ENCODE measurements around the gene RBM47. TPM values are rescaled to one million over a fixed set of nuclear protein-coding genes. Genes with fewer than 3 reads are reported as not detected.

Gene RBM47
- total RNA-seq, 2 experiments from 2014 or later: 0.92 to 1.0 TPM

DNA sequence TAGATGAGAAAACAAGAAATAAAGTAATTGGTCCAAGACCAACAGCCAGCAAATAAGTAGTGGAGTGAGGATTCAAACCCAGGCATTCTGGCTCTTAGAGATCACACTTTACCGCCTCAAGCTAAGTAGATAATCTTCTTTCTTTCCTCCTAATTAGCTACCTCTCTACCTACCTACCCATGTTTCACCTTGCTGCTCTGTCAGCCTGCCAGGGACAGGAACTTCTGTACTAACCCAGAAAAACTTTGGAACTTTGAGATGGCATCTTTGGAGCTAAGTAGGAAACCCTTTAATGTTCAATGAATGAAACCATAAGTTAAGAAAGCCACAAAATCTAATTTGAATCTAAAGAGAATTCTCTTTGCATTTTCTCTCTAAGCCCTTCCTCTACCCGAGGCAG, 149.4 kb downstream of the RBM47 start:
- POLR2A ChIA-PET: no interaction called here
- no peak for DNase-seq
- Mint-ChIP-seq H3K27ac (no peak overlapping the region), H3K27me3 (peaks cover 23% of the 10 kb centered on the region), H3K9me3 (peaks cover under 1% of the 10 kb centered on the region), H3K36me3 (ENCODE audit: low read depth) (no peaks in the 10 kb centered on the region), H3K4me3 (no peak overlapping the region), H3K4me1 (peaks cover 6% of the 10 kb centered on the region)
- CTCF ChIA-PET: interaction anchor here (0.9 to 1.5 kb wide), 2 partner anchors 13 to 47 kb away, joined by 3 to 5 read pairs; no protein-coding TSS in a partner anchor

DNA sequence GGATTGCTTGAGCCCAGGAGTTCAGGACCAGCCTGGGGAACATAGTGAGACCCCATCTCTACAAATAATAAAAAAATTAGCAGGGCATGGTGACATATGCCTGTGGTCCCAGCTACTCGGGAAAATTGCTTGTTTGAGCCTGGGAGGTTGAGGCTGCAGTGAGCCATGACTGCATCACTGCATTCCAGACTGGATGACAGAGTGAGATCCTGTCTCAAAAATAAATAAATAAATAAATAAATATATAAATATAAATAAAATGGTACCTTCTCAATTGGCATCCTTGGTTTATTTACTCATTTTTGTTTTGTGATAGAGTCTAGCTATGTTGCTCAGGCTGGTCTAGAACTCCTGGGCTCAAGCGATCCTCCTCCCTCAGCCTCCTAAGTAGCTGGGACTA, 150.3 kb downstream of the RBM47 start:
- CTCF ChIA-PET: interaction anchor here (0.9 to 1.5 kb wide), 2 partner anchors 46 to 154 kb away, joined by 3 to 5 read pairs; no protein-coding TSS in a partner anchor
- Mint-ChIP-seq H3K27ac (no peak overlapping the region), H3K9me3 (no peaks in the 10 kb centered on the region), H3K4me1 (peaks cover 7% of the 10 kb centered on the region), H3K36me3 (ENCODE audit: low read depth) (no peaks in the 10 kb centered on the region), H3K27me3 (peaks cover 20% of the 10 kb centered on the region), H3K4me3 (no peak overlapping the region)
- POLR2A ChIA-PET: no interaction called here
- DNase-seq: no peak

DNA sequence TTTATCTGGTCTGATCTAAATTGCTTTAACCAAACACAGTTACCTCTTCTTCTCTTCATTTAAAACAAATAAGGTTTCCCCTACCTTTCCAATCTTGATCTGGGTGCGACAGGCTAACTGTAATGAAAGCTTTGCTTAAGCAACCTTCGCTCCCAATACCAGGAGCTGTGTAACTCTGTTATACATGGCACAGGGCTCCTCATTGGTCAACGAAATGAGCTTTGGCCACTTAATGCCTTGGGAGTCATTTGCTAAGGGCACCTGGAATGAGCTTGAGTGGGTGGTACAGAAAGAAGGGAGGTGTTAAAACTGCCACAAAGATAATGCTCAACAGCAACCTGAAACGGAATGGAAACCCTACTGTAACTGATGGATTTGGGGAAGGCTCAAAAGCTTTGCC, 154.1 kb downstream of the RBM47 start:
- POLR2A ChIA-PET: no interaction called here
- no peaks in the 10 kb centered on the region for H3K9me3 Mint-ChIP-seq

GRCh38 chr4:40473578-40474388, 155.9 kb downstream of the RBM47 start:
- Mint-ChIP-seq H3K36me3 (ENCODE audit: low read depth) (no peaks in the 10 kb centered on the region), H3K4me1 (peaks cover 11% of the 10 kb centered on the region), H3K4me3 (no peak overlapping the region), H3K9me3 (no peaks in the 10 kb centered on the region), H3K27me3 (peaks cover 4% of the 10 kb centered on the region), H3K27ac (no peak overlapping the region)
- no peak for DNase-seq
- CTCF ChIA-PET: no interaction called here
- POLR2A ChIA-PET: no interaction called here

More for the DNA sequence above, 154.1 kb downstream of the RBM47 start:
- H3K4me3 Mint-ChIP-seq: no peak overlapping the region
- CTCF ChIA-PET: interaction anchor here (0.6 to 1.7 kb wide), 4 partner anchors 16 to 243 kb away, joined by 3 to 5 read pairs (median 3); no protein-coding TSS in a partner anchor
- no peak overlapping the region for H3K27ac Mint-ChIP-seq
- no peak for DNase-seq
- peaks cover 8% of the 10 kb centered on the region for H3K27me3 Mint-ChIP-seq
- no peaks in the 10 kb centered on the region for H3K36me3 Mint-ChIP-seq (ENCODE audit: low read depth)
- H3K4me1 Mint-ChIP-seq: peaks cover 11% of the 10 kb centered on the region

DNA sequence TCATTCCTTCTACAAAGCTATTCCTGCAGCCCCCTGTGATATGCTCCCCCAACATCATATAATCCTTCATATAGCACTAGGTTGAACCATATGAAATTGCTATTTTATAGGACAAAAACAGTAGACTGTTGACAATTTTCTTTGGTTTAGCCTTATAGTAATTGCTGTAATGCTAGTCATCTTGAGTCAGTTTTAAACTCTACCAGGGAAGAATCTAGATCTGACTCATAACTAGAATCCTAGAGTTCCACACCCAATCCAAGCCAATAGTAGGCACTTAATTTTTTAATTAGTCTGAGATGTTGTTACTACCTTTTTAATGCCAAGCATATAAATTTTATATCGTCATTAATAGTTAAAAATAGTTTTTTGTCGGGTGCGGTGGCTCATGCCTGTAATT, 157.7 kb downstream of the RBM47 start:
- ChIA-PET CTCF (no interaction called here), POLR2A (interaction anchor here (0.6 kb wide), 1 partner anchor 12 kb away, joined by 3 read pairs; no protein-coding TSS in a partner anchor)
- no peak for DNase-seq
- H3K27me3 Mint-ChIP-seq: peaks cover 4% of the 10 kb centered on the region
- no peaks in the 10 kb centered on the region for H3K36me3 Mint-ChIP-seq (ENCODE audit: low read depth)
- no peak overlapping the region for H3K27ac Mint-ChIP-seq
- H3K9me3 Mint-ChIP-seq: no peaks in the 10 kb centered on the region
- peaks cover 11% of the 10 kb centered on the region for H3K4me1 Mint-ChIP-seq
- no peak overlapping the region for H3K4me3 Mint-ChIP-seq

DNA sequence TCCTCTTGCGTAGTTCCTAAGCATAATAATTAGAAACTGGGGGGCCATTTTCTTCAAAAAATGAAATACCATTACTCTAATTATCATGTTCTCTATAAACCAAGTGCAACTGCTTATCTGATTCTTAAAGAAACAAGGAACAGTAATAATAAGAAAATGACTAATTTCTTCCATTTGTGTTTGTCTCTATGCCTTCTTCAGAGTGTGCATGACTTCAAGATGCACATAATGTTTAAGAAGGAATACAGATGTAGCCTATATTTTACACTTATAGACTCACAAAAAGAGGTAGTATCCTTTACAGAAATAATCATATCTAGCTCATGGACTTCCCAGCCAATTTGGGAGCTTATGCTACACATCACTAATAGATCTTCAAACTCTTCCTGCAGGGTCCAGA, 162.9 kb downstream of the RBM47 start:
- H3K9me3 Mint-ChIP-seq: peaks cover 4% of the 10 kb centered on the region
- H3K27me3 Mint-ChIP-seq: peaks cover 3% of the 10 kb centered on the region
- peaks cover 7% of the 10 kb centered on the region for H3K4me1 Mint-ChIP-seq
- H3K27ac Mint-ChIP-seq: no peak overlapping the region
- no peaks in the 10 kb centered on the region for H3K36me3 Mint-ChIP-seq (ENCODE audit: low read depth)
- POLR2A ChIA-PET: no interaction called here
- DNase-seq: no peak
- no peak overlapping the region for H3K4me3 Mint-ChIP-seq
- CTCF ChIA-PET: interaction anchor here (0.7 to 1.3 kb wide), 3 partner anchors 10 to 470 kb away, joined by 3 read pairs; no protein-coding TSS in a partner anchor

- ChIA-PET CTCF (no interaction called here), POLR2A (no interaction called here)
- Mint-ChIP-seq H3K4me3 (no peak overlapping the region), H3K4me1 (peaks cover 5% of the 10 kb centered on the region), H3K27me3 (peaks cover 3% of the 10 kb centered on the region), H3K27ac (no peak overlapping the region), H3K9me3 (peaks cover 4% of the 10 kb centered on the region), H3K36me3 (ENCODE audit: low read depth) (no peaks in the 10 kb centered on the region)
- DNase-seq: no peak
Observed at GRCh38 chr4:40462326-40462725, 167.3 kb downstream of the RBM47 start.

DNA sequence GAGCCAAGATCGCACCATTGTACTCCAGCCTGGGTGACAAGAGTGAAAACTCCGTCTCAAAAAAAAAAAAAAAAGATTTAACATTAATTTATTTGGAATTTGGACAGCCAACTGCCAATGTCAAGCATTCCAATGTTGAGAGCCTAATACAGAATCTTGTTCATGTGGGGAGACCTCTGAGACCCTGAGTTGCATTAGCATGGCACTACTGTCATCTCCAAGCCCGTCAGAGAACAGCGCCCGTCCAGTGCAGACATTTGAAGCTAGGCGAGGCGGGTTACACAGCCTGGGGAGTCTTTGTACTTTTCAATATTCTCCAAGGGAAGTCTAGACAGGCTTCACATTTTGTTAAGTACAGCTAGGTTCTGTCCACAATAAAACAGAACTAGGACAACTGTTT, 167.8 kb downstream of the RBM47 start:
- Mint-ChIP-seq H3K9me3 (peaks cover 4% of the 10 kb centered on the region), H3K4me3 (no peak overlapping the region), H3K4me1 (peaks cover 5% of the 10 kb centered on the region), H3K27me3 (peaks cover 3% of the 10 kb centered on the region), H3K27ac (no peak overlapping the region), H3K36me3 (ENCODE audit: low read depth) (no peaks in the 10 kb centered on the region)
- DNase-seq: no peak
- ChIA-PET POLR2A (no interaction called here), CTCF (no interaction called here)

DNA sequence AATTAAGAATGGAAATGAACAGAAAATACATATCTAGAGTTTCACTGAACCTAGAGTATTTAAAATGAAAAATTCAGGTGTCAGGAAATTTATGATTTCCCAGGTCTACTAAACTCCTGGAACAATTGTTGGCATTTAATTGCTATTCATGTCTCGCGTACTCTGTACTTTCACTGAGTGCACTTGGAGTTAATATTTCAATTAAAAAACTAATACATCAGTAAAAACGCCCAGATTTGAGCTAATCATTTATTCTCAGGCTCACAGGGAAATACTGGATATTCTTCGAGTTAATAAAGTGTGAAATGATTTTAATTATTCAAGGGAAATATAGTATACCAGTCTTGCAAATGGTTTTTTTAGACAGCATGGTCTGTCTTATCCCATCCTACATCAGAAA, 168.6 kb downstream of the RBM47 start:
- H3K27me3 Mint-ChIP-seq: peaks cover 3% of the 10 kb centered on the region
- H3K27ac Mint-ChIP-seq: no peak overlapping the region
- DNase-seq: no peak
- H3K36me3 Mint-ChIP-seq (ENCODE audit: low read depth): no peaks in the 10 kb centered on the region
- H3K4me3 Mint-ChIP-seq: no peak overlapping the region
- peaks cover 5% of the 10 kb centered on the region for H3K4me1 Mint-ChIP-seq
- CTCF ChIA-PET: no interaction called here
- POLR2A ChIA-PET: no interaction called here
- H3K9me3 Mint-ChIP-seq: peaks cover 2% of the 10 kb centered on the region

DNA sequence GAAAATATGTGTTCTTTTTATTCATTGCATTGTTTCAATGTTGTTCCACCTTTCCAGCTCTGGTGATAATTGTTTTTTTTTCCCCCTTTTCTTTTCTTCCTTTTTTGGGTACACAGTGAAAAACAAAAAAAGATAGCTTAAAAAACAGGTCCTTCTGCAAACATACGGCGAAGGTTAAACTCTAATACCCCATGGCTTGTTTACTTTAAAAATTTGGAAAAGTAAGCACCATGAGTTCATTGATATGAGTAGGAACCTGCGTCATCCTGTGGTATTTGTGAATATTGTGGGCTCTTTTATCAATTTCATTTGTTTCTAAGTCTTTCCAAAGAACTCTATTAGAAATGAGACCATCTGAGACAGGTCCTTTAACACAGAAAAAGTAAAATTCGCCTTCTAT, 171.0 kb downstream of the RBM47 start:
- no peak overlapping the region for H3K4me3 Mint-ChIP-seq
- ChIA-PET CTCF (no interaction called here), POLR2A (no interaction called here)
- no peak for DNase-seq
- peaks cover 3% of the 10 kb centered on the region for H3K27me3 Mint-ChIP-seq
- H3K36me3 Mint-ChIP-seq (ENCODE audit: low read depth): no peaks in the 10 kb centered on the region
- peaks cover 4% of the 10 kb centered on the region for H3K4me1 Mint-ChIP-seq
- H3K9me3 Mint-ChIP-seq: peaks cover 2% of the 10 kb centered on the region
- no peak overlapping the region for H3K27ac Mint-ChIP-seq

- Mint-ChIP-seq H3K27me3 (peaks cover 3% of the 10 kb centered on the region), H3K27ac (no peak overlapping the region), H3K4me1 (peaks cover 8% of the 10 kb centered on the region), H3K4me3 (no peak overlapping the region), H3K36me3 (ENCODE audit: low read depth) (no peaks in the 10 kb centered on the region), H3K9me3 (peaks cover 2% of the 10 kb centered on the region)
- ChIA-PET POLR2A (no interaction called here), CTCF (interaction anchor here (0.6 kb wide), 1 partner anchor 162 kb away, joined by 3 read pairs; no protein-coding TSS in a partner anchor)
- DNase-seq: no peak
Observed at GRCh38 chr4:40458109-40458508, 171.6 kb downstream of the RBM47 start.

DNA sequence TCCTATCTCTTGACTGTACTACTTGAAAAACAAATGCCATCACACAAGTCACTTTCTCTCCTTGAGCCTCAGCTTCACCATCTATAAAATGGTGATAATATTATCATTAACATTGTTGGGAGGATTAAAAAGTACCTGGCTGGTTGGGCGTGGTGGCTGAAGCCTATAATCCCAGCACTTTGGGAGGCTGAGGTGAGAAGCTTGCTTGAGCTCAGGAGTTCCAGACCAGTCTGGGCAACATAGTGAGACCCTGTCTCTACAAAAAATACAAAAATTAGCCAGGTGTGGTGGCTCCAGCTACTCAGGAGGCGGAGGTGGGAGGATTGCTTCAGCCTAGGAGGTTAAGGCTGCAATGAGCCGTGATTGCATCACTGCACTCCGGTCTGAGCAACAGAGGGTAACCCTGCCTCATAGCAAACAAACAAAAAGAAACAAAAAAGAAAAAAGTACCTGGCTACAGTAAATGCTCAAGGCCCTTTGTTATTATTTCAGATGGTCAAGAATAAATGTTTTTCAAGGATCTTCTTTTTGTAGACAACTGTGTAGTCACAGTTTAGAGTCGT, 174.2 kb downstream of the RBM47 start:
- Mint-ChIP-seq H3K9me3 (no peaks in the 10 kb centered on the region), H3K4me3 (no peak overlapping the region), H3K27ac (no peak overlapping the region), H3K4me1 (peaks cover 22% of the 10 kb centered on the region), H3K27me3 (no peaks in the 10 kb centered on the region), H3K36me3 (ENCODE audit: low read depth) (no peaks in the 10 kb centered on the region)
- ChIA-PET CTCF (no interaction called here), POLR2A (no interaction called here)
- DNase-seq: no peak

DNA sequence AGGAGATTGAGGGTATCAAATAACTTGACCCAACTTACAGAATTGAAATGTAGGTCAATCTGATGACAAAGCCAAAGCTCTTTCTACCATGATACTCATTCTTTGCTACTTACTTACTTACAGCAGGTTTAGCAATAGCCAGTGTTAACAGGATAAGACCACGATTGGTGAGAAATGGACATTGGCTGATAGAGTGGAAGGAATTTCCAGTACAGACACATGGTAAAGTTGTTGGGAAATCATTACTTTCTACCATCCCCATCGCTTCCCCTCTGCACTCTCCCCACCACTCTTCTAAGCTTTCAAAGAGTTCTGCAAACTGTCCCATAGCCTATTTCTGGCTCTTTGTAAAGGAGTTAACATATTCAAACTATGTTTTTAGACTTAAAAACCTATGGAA, 174.8 kb downstream of the RBM47 start:
- POLR2A ChIA-PET: no interaction called here
- H3K4me3 Mint-ChIP-seq: no peak overlapping the region

More for the DNA sequence above, 174.8 kb downstream of the RBM47 start:
- H3K27me3 Mint-ChIP-seq: no peaks in the 10 kb centered on the region
- DNase-seq: no peak
- peaks cover 24% of the 10 kb centered on the region for H3K4me1 Mint-ChIP-seq
- CTCF ChIA-PET: no interaction called here
- no peaks in the 10 kb centered on the region for H3K9me3 Mint-ChIP-seq
- H3K36me3 Mint-ChIP-seq (ENCODE audit: low read depth): no peaks in the 10 kb centered on the region
- H3K27ac Mint-ChIP-seq: no peak overlapping the region
